Activated T-cell treated with anti-CD3 and anti-CD28 coated beads for 1 hour (primary cell): ENCODE results near the gene CMSS1.

Experiments used
- DNase-seq: peaks from one replicate; pipeline ENCODE4 v3.0.0-alpha.2; 2020; ENCODE audit warnings: low read depth

CMSS1 gene

GRCh38 chr3:99960123-99960878 lies 142.6 kb downstream of the CMSS1 start:
- DNase-seq = no peak

GRCh38 chr3:99960941-99961340 lies 143.3 kb downstream of the CMSS1 start:
- DNase-seq = no peak

- no peak for DNase-seq
Observed at GRCh38 chr3:99961756-99962515, 144.3 kb downstream of the CMSS1 start.

- DNase-seq = no peak
Observed at GRCh38 chr3:99962703-99963102, 145.0 kb downstream of the CMSS1 start.

GRCh38 chr3:99965077-99965476 lies 147.4 kb downstream of the CMSS1 start:
- DNase-seq = no peak

GRCh38 chr3:99965681-99966408 lies 148.2 kb downstream of the CMSS1 start:
- DNase-seq = no peak

GRCh38 chr3:99966662-99967416 lies 149.2 kb downstream of the CMSS1 start:
- no peak for DNase-seq

- DNase-seq = no peak
Observed at GRCh38 chr3:99967796-99968195, 150.1 kb downstream of the CMSS1 start.

GRCh38 chr3:99969136-99969535 lies 151.5 kb downstream of the CMSS1 start:
- DNase-seq = no peak

GRCh38 chr3:99970198-99970597 lies 152.5 kb downstream of the CMSS1 start:
- no peak for DNase-seq

GRCh38 chr3:99971761-99972160 lies 154.1 kb downstream of the CMSS1 start:
- no peak for DNase-seq

- no peak for DNase-seq
Observed at GRCh38 chr3:99972380-99973104, 154.9 kb downstream of the CMSS1 start.

- DNase-seq = no peak
Observed at GRCh38 chr3:99974989-99975388, 157.3 kb downstream of the CMSS1 start.

GRCh38 chr3:99976584-99976983 lies 158.9 kb downstream of the CMSS1 start:
- DNase-seq = no peak

- no peak for DNase-seq
Observed at GRCh38 chr3:99978221-99978620, 160.6 kb downstream of the CMSS1 start.

- no peak for DNase-seq
Observed at GRCh38 chr3:99980606-99981005, 162.9 kb downstream of the CMSS1 start.

- no peak for DNase-seq
Observed at GRCh38 chr3:99981138-99981537, 163.5 kb downstream of the CMSS1 start.

- no peak for DNase-seq
Observed at GRCh38 chr3:99982650-99983049, 165.0 kb downstream of the CMSS1 start.

- DNase-seq = no peak
Observed at GRCh38 chr3:99984139-99984538, 166.5 kb downstream of the CMSS1 start.

GRCh38 chr3:99984668-99985067 lies 167.0 kb downstream of the CMSS1 start:
- DNase-seq = no peak

- DNase-seq = no peak
Observed at GRCh38 chr3:99990179-99990578, 172.5 kb downstream of the CMSS1 start.
